Ammon's horn (tissue), 1 donor: ENCODE results near the gene RNF11.

ENCODE experiments used
- DNase-seq: peaks from one replicate; pipeline ENCODE4 v3.0.0-alpha.2; 2016; ENCODE audit warnings: low spot score

Gene RNF11

GRCh38 chr1:51297401-51298321, 61.6 kb downstream of the RNF11 start:
- DNase-seq, result no peak

DNA sequence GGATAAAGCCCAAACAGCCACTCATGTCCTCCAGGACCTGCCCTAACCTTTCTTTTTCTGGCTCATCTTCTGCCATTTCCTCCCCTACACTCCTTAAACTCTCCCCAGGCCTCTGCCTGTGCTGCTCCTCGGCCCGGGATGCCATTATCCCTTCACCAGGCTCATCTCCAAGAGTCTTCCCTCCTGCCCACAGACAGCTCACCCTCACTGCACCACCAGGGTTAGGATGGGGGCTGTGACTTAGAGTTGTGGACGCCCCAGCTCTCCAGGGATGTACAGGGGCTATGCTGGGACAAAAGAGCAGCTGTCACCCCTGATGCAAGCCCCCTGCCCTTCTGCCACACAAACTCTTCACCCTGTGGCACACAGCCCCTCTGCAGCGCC, 62.2 kb downstream of the RNF11 start:
- no peak for DNase-seq

- no peak for DNase-seq
Observed at GRCh38 chr1:51299185-51299885, 63.3 kb downstream of the RNF11 start.

- no peak for DNase-seq
Observed at GRCh38 chr1:51299981-51300670, 64.1 kb downstream of the RNF11 start.

DNA sequence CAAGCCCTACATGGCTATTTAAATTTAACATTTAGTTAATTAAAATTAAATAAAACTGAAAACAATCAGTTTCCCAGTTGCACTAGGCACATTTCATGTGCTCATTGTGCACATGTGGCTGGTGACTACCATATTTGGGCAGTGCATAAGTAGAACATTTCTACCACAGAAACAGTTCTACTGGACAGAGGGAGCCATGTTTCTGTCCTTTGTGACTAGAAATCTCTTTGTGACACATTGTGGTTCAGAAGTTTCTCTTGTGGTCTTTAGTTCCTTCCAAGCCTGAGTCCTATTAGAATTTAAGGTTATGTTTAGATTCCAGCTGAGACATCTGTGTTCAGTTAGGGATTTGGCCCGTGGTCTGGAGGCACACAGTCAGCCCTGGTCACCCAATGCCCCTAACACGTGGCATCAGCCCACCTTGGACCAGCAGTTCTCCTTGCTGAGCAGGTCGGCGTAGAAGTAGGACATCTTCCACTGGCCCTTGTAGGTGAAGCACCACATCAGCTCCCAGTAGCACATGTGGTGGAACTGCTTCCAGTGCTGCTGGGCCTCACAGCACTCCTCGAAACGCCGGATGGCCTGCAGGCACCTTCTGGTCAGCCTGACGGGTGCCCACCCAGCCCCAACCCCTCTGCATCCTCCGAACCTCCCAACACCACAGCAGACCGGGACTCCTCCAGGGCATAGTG, 65.2 kb downstream of the RNF11 start:
- DNase-seq, result no peak

- no peak for DNase-seq
Observed at GRCh38 chr1:51301844-51302162, 65.7 kb downstream of the RNF11 start.

GRCh38 chr1:51302270-51302669, 66.2 kb downstream of the RNF11 start:
- no peak for DNase-seq

DNA sequence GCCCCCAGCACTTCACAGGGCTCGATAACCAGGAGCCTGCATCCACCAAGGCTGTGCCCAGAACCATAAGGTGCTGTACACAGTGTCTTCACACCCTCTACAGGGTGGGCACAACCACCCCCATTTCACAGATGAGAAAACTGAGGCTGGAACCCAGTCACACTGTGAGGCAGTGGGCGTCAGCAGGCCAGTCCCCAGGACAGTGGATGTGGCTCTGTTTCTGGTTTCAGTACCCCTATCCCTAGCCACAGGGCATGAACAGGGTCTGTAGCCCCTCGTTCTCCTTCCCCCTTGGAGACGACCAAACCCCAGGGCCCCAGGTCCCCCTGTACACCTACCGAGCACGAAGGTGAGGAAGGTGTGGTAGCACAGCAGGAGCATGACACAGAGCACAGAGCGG, 66.7 kb downstream of the RNF11 start:
- no peak for DNase-seq

DNA sequence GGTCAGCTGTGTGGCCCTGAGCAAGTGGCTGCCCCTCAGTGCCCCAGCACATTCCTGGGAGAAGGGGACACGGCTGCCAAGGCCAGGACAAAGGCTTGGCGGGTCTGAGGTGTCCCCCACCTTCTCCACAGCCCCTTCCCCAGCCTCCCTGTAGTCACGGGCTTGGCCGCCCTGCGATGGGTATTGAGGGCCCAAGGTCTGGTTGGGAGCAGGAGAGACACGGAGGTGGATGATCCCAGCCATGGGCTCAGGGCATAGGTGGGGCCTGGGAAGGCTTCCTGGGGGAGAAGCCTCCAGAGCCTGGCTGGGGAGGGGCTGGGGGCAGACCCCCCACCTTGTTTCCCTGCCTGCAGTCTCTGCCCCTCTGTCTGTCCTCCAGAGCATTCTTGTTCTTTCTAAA, 67.2 kb downstream of the RNF11 start:
- no peak for DNase-seq

DNA sequence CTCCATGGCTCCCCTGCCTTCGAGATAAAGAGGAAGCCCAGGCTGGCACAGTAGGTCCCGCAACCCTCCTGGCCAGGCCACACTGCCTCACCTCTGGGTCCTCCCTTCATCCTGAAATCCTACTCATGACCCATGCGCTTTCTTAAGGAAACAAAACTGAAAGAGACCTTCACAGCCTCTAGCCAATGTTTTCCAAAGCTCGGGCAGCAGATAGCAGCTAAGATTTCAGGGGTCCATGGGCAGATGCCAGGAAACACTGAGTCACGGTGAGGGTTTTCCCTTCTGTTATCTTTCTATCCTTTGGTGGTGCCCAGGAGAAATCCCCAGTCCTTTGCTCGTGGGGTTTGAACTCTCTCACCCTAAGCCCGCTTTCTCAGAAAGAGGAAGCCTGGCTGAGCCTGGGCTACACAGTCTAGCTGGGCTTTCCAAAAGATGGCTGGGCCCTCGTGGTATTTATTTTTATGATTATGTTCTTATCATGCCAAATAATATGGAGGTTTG, 67.7 kb downstream of the RNF11 start:
- no peak for DNase-seq

- DNase-seq, result no peak
Observed at GRCh38 chr1:51304360-51304759, 68.3 kb downstream of the RNF11 start.

DNA sequence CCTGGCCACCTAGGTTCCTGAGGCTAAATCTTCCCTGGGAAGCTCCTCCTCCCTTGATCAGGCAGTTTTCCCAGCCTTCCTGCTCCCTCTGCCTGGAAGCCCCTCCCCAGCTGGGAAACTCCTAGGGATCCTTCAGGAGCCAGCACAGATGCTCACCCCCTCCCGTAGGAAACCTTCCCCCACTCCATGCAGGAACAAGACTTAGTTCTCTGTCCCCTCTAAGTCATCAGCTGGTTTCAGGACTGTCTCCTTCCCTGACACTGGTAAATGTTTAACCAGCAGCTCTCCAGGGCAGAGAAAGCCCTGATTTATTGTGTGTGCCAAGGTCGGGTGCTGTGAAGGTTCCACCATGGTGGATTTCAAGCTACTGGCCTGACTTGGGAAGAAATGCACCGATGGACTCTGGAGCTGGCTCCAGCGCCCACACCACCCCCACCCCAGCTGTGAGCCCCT, 69.3 kb downstream of the RNF11 start:
- DNase-seq, result no peak

- no peak for DNase-seq
Observed at GRCh38 chr1:51306950-51307349, 70.9 kb downstream of the RNF11 start.

DNA sequence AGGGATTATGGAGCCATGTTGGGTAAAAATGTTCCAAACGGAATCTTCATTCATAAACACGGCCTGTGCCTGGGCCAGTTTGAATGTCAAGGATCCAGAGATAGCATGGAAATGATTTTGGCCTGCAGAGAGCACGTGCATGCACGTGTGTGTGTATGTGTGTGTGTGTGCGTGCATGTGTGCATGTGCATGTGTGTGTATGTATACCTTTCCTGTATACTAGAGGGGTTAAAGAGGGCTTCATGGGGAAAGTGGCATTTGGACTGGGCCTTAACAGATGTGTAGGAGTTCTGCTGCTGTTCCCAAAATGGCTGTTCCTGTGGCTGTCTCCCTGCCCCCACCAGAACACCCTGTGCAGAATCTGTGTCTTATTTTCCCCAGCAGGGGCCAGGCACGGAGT, 72.6 kb downstream of the RNF11 start:
- DNase-seq, result no peak

- no peak for DNase-seq
Observed at GRCh38 chr1:51309291-51309690, 73.2 kb downstream of the RNF11 start.

DNA sequence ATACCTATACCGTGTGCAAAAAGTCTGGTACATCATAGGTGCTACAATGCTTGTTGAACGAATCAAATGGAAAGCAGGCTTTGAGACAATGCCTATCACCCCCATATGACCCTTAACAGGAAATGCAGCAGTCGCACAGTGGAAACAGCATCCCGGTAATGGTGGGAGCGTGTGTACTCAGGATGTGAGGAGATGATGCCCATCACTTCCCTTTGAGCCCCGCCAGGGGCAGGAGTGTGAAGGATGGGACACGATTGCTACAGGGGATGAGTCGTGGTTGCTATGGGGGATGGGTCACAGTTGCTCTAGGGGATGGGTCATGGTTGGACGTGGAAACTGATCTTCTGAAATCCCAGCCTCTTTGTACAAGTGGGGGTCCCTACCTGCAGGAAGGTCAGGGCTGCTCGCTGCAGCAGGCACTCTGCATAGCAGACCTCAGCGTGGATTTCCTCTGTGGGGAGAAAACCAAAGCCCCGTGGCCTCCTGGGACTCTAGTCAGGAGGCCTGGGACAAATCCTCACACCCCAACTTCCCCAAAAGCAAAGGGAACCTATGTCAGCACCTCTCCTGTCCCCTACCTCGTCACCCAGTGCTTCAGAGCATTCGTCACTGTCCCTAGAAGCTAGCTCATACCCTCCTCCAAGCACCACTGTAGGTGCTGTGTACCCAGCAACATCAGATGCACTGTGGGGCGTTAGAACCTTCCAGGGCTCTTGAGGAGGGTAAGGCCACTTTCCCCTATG, 75.0 kb downstream of the RNF11 start:
- no peak for DNase-seq

DNA sequence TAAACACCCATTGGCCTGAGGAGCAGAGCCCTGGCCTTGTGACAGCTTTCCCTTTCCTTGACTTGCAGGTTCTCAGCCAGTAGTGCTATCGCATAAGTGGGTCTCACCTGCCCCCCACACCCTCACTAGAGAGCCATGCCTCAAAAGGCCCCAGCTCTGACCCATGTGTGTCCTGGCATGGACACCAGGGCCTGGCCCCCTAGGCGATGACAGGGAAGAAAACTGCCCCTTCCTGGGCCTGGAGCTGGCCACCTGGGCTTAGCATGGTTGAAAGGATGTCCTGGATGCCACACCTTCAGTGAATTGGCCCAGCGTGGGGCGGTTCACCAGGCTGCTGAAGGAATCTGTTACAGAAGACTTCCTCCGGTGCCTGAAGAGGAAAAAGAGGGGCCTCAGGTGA, 75.8 kb downstream of the RNF11 start:
- DNase-seq, result no peak

DNA sequence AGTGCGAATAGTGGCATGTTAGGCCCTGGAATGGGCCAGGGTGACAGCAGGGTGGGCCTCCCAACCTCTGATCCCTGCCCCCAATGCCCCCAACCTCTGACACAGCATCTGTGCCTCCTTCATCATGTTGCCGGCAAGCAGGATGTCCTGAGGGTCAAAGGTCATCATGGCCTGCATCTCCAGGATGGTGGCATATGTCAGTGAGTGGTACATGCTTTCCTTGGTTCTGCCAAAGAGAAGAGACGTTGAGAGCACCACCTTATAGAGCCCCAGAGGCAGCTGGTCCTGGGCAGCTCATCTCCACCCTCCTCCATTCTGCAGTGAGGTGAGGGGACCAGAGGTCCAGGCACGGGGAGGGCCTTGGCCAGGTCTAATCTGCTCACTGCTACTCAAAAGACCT, 76.6 kb downstream of the RNF11 start:
- DNase-seq, result no peak

DNA sequence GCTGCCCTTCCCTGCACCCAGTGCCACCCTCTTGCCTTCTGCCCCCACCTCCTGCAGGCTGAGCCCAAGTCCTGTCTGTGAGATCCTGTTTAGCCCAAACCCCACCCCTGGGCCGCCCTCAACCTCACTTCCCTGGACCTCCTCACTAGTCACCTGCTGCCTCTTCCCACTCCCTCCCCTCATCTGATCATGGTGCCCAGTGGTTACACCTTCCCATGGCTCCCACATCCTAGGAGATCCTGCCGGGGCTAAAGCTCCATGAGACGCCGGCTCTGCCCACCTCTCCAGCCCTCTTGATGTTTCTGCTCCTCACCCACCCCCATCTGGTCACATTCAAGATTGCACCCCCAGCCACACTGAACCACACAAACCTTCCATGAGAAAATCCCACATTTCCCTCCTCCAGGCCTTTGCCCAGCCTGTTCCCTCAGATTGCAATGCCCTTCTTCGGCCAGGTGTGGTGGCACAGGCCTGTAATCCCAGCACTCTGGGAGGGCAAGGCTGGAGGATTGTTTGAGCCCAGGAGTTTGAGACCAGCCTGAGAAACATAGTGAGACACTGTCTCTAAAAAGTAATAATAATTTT, 77.3 kb downstream of the RNF11 start:
- no peak for DNase-seq

GRCh38 chr1:51313961-51314777, 78.1 kb downstream of the RNF11 start:
- DNase-seq, result no peak
